ENCODE data around the gene TRPM3. TPM values are rescaled to one million over a fixed set of nuclear protein-coding genes. Genes with fewer than 3 reads are reported as not detected.

The TRPM3 gene
- total RNA-seq, 1 donor from 2014 or later: 26.1 TPM

GRCh38 chr9:70614786-70615463 lies 506.5 kb downstream of the TRPM3 start:
- ATAC-seq: peak; percentile 78
- intact Hi-C loops (cut with DNase I): no loop called here
- no peak for DNase-seq (ENCODE audit: low spot score)

- DNase-seq (ENCODE audit: low spot score) (no peak), ATAC-seq (no peak)
- intact Hi-C loops (cut with DNase I): no loop called here
These were observed 508.2 kb downstream of the TRPM3 start for GRCh38 chr9:70613024-70613768.

DNA sequence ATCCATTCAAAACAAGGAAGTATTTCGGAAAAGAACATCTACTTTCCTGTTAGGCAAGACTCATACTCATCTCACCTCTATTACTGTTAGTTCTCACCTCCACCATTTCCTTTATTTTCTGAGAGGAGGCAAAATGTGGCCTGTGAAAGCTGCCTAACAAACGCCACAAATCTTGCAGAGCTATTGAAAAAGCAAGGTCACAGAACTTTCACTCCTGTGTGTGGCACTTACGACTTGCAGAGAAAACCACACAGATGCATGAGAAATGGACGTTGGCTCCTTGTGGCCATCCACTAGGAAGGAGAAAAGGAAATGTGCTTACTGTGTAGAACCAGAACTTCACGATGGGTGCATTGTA lies 511.2 kb downstream of the TRPM3 start:
- ATAC-seq (no peak), DNase-seq (ENCODE audit: low spot score) (no peak)
- intact Hi-C loops (cut with DNase I): no loop called here

- intact Hi-C loops (cut with DNase I): loop anchor here (10.0 kb wide), 1 partner anchor 125 kb away; no protein-coding TSS in a partner anchor
- ATAC-seq (peak; percentile 81), DNase-seq (ENCODE audit: low spot score) (peak; percentile 72)
These were observed 511.7 kb downstream of the TRPM3 start for GRCh38 chr9:70609542-70610286.

DNA sequence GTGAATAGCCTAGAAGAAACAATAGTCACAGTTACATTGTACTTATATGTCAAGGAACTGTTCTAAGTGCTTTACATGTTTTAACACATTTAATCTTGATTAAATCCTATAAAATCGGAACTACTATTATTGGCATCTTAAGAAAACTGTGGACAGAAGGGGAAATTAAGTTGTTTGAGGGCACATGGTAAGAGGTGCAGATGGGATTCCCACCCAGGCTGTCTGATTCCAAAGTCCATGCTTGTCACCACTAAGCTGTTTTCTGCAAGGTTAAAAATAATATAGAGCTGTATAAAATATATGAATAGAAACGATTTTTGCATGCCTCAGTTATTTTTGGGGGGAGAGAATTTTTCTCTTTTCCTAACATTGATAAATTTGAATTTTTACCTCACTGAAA lies 512.4 kb downstream of the TRPM3 start:
- ATAC-seq (no peak), DNase-seq (ENCODE audit: low spot score) (no peak)
- intact Hi-C loops (cut with DNase I): loop anchor here (10.0 kb wide), 1 partner anchor 124 kb away; no protein-coding TSS in a partner anchor

- intact Hi-C loops (cut with DNase I): loop anchor here (10.0 kb wide), 1 partner anchor 123 kb away; no protein-coding TSS in a partner anchor
- ATAC-seq: no peak
- no peak for DNase-seq (ENCODE audit: low spot score)
These were observed 513.5 kb downstream of the TRPM3 start for GRCh38 chr9:70607926-70608325.

DNA sequence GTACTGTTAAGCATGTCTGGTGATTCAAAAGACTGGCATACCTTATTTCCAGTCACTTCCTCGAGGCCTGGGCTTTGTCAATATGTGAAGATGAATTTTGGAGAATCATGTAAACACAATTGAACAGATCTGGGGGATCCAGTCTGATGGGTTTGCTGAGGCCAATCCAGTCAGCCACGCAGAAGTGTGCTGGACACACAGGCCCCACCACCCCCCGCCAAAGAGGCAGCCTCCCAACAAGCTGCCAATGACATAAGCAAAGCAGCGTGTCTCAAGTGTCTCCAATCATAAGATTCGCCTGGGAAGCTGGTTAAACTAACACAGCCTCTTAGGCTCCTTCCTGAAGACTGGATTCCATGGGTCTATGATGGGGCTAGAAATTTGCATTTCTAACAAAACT lies 514.1 kb downstream of the TRPM3 start:
- DNase-seq (ENCODE audit: low spot score) (no peak), ATAC-seq (no peak)
- intact Hi-C loops (cut with DNase I): loop anchor here (10.0 kb wide), 1 partner anchor 123 kb away; no protein-coding TSS in a partner anchor

DNA sequence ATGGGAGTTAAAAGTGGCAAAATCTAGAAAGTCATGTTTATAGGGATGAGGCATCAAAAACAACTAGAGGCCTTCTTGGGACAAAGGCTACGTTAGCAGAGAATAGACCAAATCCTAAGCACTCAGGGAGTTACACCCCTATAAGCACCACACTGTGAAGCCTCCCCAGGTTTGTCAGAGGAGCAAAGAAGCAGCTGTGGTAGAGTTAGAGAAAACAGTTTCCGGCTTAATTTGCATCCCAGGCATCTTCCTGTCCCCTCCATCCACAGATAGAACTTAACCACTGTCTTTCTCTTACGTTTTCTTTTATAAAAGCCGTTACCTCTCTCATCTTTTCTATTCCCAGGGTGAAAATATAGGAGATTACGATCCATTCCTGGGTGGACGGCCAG lies 518.4 kb downstream of the TRPM3 start:
- ATAC-seq: no peak
- intact Hi-C loops (cut with DNase I): loop anchor here (5.0 to 10.0 kb wide), 3 partner anchors 118 to 261 kb away; no protein-coding TSS in a partner anchor
- DNase-seq (ENCODE audit: low spot score): no peak

- intact Hi-C loops (cut with DNase I): loop anchor here (5.0 to 10.0 kb wide), 3 partner anchors 118 to 260 kb away; no protein-coding TSS in a partner anchor
- ATAC-seq (peak; percentile 68), DNase-seq (ENCODE audit: low spot score) (no peak)
These were observed 519.0 kb downstream of the TRPM3 start for GRCh38 chr9:70602321-70603019.

DNA sequence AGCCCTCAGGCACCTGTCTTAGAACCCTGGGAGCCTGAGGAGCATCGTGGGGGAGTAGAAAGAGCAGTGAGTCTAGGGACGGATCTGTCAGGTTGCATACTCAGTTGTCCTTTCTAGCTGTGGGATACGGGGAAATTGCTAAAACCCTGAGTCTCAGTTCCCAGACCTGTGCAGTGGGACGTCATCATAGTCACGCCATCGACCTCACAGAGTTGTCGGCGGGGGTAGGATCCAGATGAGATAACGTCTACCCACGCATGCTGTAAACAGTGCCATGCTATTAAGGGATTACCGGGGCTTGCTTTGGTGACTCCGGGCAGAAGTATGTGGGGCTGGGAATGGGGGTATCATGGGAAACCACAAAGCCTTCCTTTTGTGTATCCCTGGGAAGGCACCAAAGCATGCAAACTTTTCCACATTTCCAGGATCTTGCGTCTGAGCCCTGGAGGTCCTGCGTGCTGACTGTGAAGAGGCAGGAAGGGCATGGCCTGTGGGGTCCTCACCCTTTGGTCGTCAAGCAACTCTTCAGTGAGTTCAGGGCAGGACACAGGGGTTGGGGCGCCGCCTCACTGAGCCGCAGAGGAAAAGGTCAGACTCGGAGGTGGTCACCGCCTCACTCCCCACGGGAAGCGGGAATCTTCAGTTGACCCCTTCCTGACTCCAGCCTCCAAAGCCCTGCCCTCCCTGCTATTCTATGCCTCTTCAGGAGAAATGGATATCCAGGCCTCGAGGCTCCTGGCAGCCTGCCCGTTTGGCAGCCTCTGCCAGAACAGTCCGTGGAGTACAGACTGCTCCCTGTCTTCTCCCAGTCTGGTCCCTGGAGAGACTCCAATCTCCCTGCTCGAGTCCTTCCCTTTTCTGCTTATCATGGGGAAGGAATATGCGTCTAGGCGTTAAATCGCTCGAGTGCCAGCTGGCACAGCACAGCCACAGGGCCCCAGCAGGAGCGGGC lies 520.1 kb downstream of the TRPM3 start:
- intact Hi-C loops (cut with DNase I): loop anchor here (5.0 to 10.0 kb wide), 3 partner anchors 116 to 259 kb away; no protein-coding TSS in a partner anchor
- ATAC-seq (peak; percentile 87), DNase-seq (ENCODE audit: low spot score) (peak; percentile 94)

DNA sequence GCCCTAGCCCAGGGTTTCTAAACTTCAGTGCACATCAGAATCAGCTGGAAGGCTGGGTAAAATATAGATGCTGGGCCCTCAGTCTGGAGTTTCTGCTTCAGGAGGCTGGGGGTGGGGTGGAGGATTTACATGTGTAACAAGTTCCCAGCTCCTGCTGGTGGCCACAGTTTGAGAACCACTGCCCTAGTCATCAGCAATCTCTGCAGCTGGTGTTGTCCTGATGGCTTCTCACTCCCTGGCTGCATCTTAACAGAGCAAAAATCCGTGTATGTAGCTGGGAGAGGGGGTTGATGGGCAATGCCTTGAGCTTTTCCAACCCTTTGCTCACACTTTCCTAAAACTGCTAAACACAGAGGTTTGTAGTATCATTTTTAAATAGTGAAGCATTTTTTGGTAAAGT lies 520.9 kb downstream of the TRPM3 start:
- no peak for DNase-seq (ENCODE audit: low spot score)
- peak; percentile 5 for ATAC-seq
- intact Hi-C loops (cut with DNase I): loop anchor here (5.0 to 10.0 kb wide), 3 partner anchors 116 to 258 kb away; no protein-coding TSS in a partner anchor

DNA sequence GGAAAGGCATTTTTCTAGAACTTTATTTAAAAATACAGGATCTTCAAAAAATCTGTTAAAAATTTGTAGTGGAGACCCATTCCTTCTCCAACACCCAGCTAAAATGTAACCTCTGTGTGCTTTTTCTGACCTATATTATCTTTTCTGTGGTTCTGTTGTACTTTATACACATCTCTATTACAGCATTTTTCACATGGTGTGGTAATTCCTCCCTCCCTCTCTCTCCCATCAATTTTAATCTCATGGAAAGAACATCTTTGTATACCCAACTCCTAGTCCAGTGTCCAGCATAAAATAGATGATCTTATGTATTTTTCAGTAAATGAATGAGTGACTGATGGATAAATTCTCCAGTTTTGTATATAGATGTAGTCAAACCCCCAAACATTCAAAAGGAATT lies 523.5 kb downstream of the TRPM3 start:
- intact Hi-C loops (cut with DNase I): no loop called here

DNA sequence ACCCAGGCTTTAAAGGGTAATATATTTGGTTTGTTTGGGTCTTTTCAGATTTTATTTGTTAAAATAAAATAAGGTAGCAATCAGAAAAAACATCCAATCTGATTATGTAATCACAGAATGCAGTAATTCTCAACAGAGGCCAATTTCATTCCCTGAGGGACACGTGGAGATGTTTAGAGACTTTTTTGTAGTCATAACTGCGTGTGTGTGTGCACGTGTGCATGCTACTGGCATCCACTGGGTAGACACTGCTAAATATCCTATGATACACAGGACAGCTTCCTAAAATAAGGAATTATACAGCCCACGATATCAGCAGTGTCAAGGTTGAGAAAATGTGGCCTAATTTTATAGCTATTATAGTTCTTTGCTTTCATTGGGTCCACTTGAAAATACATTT lies 526.2 kb downstream of the TRPM3 start:
- ATAC-seq (peak; percentile 60), DNase-seq (ENCODE audit: low spot score) (no peak)
- intact Hi-C loops (cut with DNase I): no loop called here

More for the DNA sequence above, 523.5 kb downstream of the TRPM3 start:
- ATAC-seq (no peak), DNase-seq (ENCODE audit: low spot score) (no peak)

GRCh38 chr9:70594386-70594944 lies 527.0 kb downstream of the TRPM3 start:
- DNase-seq (ENCODE audit: low spot score) (no peak), ATAC-seq (no peak)
- intact Hi-C loops (cut with DNase I): no loop called here

DNA sequence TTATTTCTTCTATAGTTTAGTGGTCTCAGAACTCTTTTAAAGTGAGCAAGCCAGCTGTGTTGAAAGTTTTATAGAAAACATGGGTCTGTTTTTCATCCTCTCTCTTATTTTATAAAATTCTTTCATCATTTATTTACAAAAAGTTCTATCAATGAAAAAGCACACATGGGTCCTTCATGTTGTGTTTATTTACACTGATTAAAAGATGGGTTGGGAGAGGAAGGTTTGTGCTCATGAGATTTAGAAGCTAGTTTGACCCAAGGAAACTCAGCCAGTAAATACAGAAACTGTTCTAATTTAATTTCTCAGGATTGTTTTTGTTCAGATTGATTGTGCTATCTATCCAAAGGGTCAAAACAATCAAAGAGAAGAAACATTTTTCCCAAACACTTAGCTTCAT lies 528.2 kb downstream of the TRPM3 start:
- no peak for ATAC-seq
- intact Hi-C loops (cut with DNase I): no loop called here

GRCh38 chr9:70590315-70590677 lies 531.1 kb downstream of the TRPM3 start:
- intact Hi-C loops (cut with DNase I): no loop called here
- ATAC-seq: peak; percentile 11
- no peak for DNase-seq (ENCODE audit: low spot score)

More for the DNA sequence above, 528.2 kb downstream of the TRPM3 start:
- no peak for DNase-seq (ENCODE audit: low spot score)

GRCh38 chr9:70589571-70590314 lies 531.7 kb downstream of the TRPM3 start:
- DNase-seq (ENCODE audit: low spot score) (no peak), ATAC-seq (peak; percentile 86)
- intact Hi-C loops (cut with DNase I): no loop called here

Data from sciatic nerve (tissue), 2 donors.